Measurements from ENCODE around the gene RRBP1. TPM values are rescaled to one million over a fixed set of nuclear protein-coding genes. Genes with fewer than 3 reads are reported as not detected.

Gene RRBP1
- total RNA-seq, 2 donors from 2014 or later = 402 to 509 TPM

DNA sequence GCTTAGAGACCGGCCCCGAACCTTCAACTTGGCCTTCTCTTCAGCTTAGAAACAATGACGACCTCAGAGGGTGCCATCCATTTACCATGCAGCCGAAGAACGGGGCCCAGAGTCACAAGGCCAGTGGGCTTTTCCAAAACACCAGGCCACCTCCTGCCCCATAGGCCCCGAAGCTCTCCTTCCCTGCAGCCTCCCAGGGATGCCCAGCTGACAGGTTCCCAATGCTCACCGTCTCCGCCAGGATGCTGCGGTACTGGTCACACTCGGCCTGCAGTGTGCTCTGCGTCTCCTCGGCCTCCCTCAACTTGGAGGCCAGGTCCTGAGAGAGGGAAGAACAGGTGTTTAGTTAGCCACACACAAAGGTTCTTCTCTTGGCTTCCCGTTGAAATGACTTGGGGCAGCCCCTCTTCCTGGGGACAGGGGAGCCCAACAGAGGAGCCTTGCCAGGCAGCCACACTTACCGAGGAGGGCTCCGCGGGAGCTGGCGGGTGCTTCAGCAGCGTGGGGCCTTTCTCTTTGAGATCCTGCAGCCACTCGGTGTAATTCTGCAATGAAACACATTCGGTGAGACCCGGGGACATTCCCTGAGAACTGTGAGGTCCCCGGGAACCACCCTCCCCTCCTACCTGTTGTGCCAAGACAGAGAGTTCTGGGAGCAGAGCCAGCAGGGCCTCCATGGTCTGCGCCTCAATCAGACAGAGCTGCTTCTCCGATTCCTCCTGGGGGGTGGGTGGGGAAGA is 60.6 kb downstream of the RRBP1 start:
- Histone ChIP-seq H3K27ac (no peak overlapping the region), H3K36me3 (peaks cover 39% of the 10 kb centered on the region), H3K4me1 (no peaks in the 10 kb centered on the region), H3K9me3 (no peaks in the 10 kb centered on the region), H3K4me3 (no peak overlapping the region), H3K9ac (ENCODE audit: low read depth in 2 of 2, low read length in 2 of 2) (peak overlapping the region in 1 of 2 donors; percentile 7), H3K27me3 (no peaks in the 10 kb centered on the region)
- TF ChIP-seq, protein P1, sequence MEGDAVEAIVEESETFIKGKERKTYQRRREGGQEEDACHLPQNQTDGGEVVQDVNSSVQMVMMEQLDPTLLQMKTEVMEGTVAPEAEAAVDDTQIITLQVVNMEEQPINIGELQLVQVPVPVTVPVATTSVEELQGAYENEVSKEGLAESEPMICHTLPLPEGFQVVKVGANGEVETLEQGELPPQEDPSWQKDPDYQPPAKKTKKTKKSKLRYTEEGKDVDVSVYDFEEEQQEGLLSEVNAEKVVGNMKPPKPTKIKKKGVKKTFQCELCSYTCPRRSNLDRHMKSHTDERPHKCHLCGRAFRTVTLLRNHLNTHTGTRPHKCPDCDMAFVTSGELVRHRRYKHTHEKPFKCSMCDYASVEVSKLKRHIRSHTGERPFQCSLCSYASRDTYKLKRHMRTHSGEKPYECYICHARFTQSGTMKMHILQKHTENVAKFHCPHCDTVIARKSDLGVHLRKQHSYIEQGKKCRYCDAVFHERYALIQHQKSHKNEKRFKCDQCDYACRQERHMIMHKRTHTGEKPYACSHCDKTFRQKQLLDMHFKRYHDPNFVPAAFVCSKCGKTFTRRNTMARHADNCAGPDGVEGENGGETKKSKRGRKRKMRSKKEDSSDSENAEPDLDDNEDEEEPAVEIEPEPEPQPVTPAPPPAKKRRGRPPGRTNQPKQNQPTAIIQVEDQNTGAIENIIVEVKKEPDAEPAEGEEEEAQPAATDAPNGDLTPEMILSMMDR (IDR thresholded peaks at IDR 0.05) = no peak
- DNase-seq = no peak
- intact Hi-C loops (cut with DNase I) = no loop called here

GRCh38 chr20:17620371-17621228 is 61.4 kb downstream of the RRBP1 start:
- Histone ChIP-seq H3K27ac (no peak overlapping the region), H3K27me3 (no peaks in the 10 kb centered on the region), H3K4me1 (no peaks in the 10 kb centered on the region), H3K36me3 (peaks cover 39% of the 10 kb centered on the region), H3K9ac (ENCODE audit: low read depth in 2 of 2, low read length in 2 of 2) (peak overlapping the region in 1 of 2 donors; percentile 7), H3K9me3 (no peaks in the 10 kb centered on the region), H3K4me3 (no peak overlapping the region)
- no peak for DNase-seq
- TF ChIP-seq, protein P1 (IDR thresholded peaks at IDR 0.05) = no peak
- intact Hi-C loops (cut with DNase I) = no loop called here

- no peak for DNase-seq
- TF ChIP-seq, protein P1 (IDR thresholded peaks at IDR 0.05) = no peak
- Histone ChIP-seq H3K9me3 (no peaks in the 10 kb centered on the region), H3K27ac (no peak overlapping the region), H3K36me3 (peaks cover 35% of the 10 kb centered on the region), H3K4me3 (no peak overlapping the region), H3K27me3 (no peaks in the 10 kb centered on the region), H3K4me1 (peaks cover 7% of the 10 kb centered on the region), H3K9ac (ENCODE audit: low read depth in 2 of 2, low read length in 2 of 2) (no peak overlapping the region)
- intact Hi-C loops (cut with DNase I) = no loop called here
These were observed 62.5 kb downstream of the RRBP1 start for GRCh38 chr20:17619351-17620093.

DNA sequence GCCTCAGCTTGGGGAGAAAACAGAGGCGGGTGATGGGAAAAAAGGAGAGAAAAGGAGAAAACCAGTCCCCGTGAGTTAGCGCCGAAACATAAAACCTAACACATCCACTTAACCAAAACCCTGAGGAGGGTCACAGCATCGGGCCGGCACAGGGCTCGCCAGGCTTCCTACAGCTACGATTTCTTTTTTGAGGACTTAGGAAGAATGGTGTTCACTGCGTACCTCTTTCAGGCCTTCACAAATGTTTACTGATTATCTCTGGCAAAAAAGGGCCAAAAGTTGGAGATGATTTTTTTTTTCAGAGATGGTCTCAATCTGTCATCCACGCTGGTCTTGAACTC is 63.4 kb downstream of the RRBP1 start:
- Histone ChIP-seq H3K9me3 (no peaks in the 10 kb centered on the region), H3K27me3 (no peaks in the 10 kb centered on the region), H3K4me3 (no peak overlapping the region), H3K4me1 (peaks cover 11% of the 10 kb centered on the region), H3K27ac (no peak overlapping the region), H3K36me3 (peaks cover 28% of the 10 kb centered on the region), H3K9ac (ENCODE audit: low read depth in 2 of 2, low read length in 2 of 2) (no peak overlapping the region)
- intact Hi-C loops (cut with DNase I) = no loop called here
- TF ChIP-seq, protein P1 (IDR thresholded peaks at IDR 0.05) = no peak
- DNase-seq = no peak

All from colonic mucosa (tissue), 4 donors.